Measurements from ENCODE around the gene TMEM156.

GRCh38 chr4:38952017-38952416 is 80.2 kb downstream of the TMEM156 start:
- TF ChIP-seq CTCF (IDR thresholded peaks at IDR 0.05) (no peak), POLR2A (IDR thresholded peaks at IDR 0.05) (no peak)
